ENCODE measurements around the gene TBC1D22A.

GRCh38 chr22:46846150-46846831 is 83.8 kb downstream of the TBC1D22A start:
- TF ChIP-seq PATZ1 (CRISPR knock-in tag; IDR thresholded peaks at IDR 0.05; ENCODE audit: borderline replicate concordance) (no peak), RARB (CRISPR knock-in tag; IDR thresholded peaks at IDR 0.05) (no peak), ZFP3 (CRISPR knock-in tag; IDR thresholded peaks at IDR 0.05) (no peak), CREB5 (CRISPR knock-in tag; IDR thresholded peaks at IDR 0.05; ENCODE audit: low read depth) (no peak), ZNF565 (CRISPR knock-in tag; conservative IDR thresholded peaks at IDR 0.05; ENCODE audit: low read depth) (no peak), TCF4 (CRISPR knock-in tag; IDR thresholded peaks at IDR 0.05; ENCODE audit: borderline replicate concordance) (no peak), TSHZ2 (CRISPR knock-in tag; IDR thresholded peaks at IDR 0.05) (no peak), ESRRG (CRISPR knock-in tag; IDR thresholded peaks at IDR 0.05) (no peak), POU6F1 (CRISPR knock-in tag; IDR thresholded peaks at IDR 0.05; ENCODE audit: borderline replicate concordance, low read depth) (no peak), GLIS3 (CRISPR knock-in tag; IDR thresholded peaks at IDR 0.05) (no peak)
